Astrocyte (in vitro differentiated cells and primary cell): Measurements from ENCODE around the gene APBB1IP. TPM values are rescaled to one million over a fixed set of nuclear protein-coding genes. Genes with fewer than 3 reads are reported as not detected.

ENCODE experiments used
- DNase-seq: peaks from one replicate; pipeline ENCODE4 v3.0.0-alpha.2; 2010; ENCODE audit warnings: low read depth
- FAIRE-seq: peaks from 2 replicates; lab custom pipeline; 2011; peaks lifted over from hg19 to GRCh38; lab: Jason Lieb, UNC
- H2AFZ ChIP-seq: 2 replicates; pipeline ENCODE4 v1.6.0; 2012; ENCODE audit warnings: low read depth, low read length, inconsistent platforms
- H3K27ac ChIP-seq: 2 replicates; pipeline ENCODE4 v1.5.1; 2011; ENCODE audit warnings: low read depth, low read length, inconsistent platforms
- H3K27me3 ChIP-seq: 2 replicates; pipeline ENCODE4 v1.6.0; 2011; ENCODE audit warnings: low read length, inconsistent platforms; ENCODE audit not compliant: insufficient read depth
- H3K36me3 ChIP-seq: 2 replicates; pipeline ENCODE4 v1.5.1; 2011; ENCODE audit warnings: low read length, inconsistent platforms; ENCODE audit not compliant: insufficient read depth
- H3K4me1 ChIP-seq: 2 replicates; pipeline ENCODE4 v1.5.1; 2011; ENCODE audit warnings: low read length, inconsistent platforms; ENCODE audit not compliant: insufficient read depth
- H3K4me2 ChIP-seq: 2 replicates; pipeline ENCODE4 v1.6.0; 2012; ENCODE audit warnings: low read length, inconsistent platforms
- H3K4me3 ChIP-seq: 2 replicates; pipeline ENCODE4 v1.5.1; 2011; ENCODE audit warnings: low read depth, mild to moderate bottlenecking, low read length, inconsistent platforms; ENCODE audit not compliant: insufficient read depth
- H3K79me2 ChIP-seq: 2 replicates; pipeline ENCODE4 v1.6.0; 2012; ENCODE audit warnings: mild to moderate bottlenecking, low read length, inconsistent platforms; ENCODE audit not compliant: insufficient read depth
- H3K9ac ChIP-seq: 2 replicates; pipeline ENCODE4 v1.6.0; 2012; ENCODE audit warnings: mild to moderate bottlenecking, low read length, inconsistent platforms
- H3K9me3 ChIP-seq: 2 replicates; pipeline ENCODE4 v1.5.1; 2012; ENCODE audit warnings: low read depth, mild to moderate bottlenecking, low read length, inconsistent platforms; ENCODE audit not compliant: insufficient read depth
- H4K20me1 ChIP-seq: 2 replicates; pipeline ENCODE4 v1.6.0; 2012; ENCODE audit warnings: low read length, inconsistent platforms; ENCODE audit not compliant: insufficient read depth
- H3K27ac Mint-ChIP-seq: one replicate; pipeline ENCODE4 v1.8.0; 2021; ENCODE audit warnings: mild to moderate bottlenecking, mixed read lengths; ENCODE audit not compliant: unreplicated experiment
- H3K27me3 Mint-ChIP-seq: one replicate; pipeline ENCODE4 v1.8.0; 2021; ENCODE audit warnings: low read depth, mixed read lengths; ENCODE audit not compliant: unreplicated experiment
- H3K36me3 Mint-ChIP-seq: one replicate; pipeline ENCODE4 v1.8.0; 2021; ENCODE audit warnings: low read depth, mixed read lengths; ENCODE audit not compliant: unreplicated experiment
- H3K4me1 Mint-ChIP-seq: one replicate; pipeline ENCODE4 v1.8.0; 2021; ENCODE audit warnings: low read depth, mixed read lengths; ENCODE audit not compliant: unreplicated experiment
- H3K4me3 Mint-ChIP-seq: one replicate; pipeline ENCODE4 v1.8.0; 2021; ENCODE audit warnings: mild to moderate bottlenecking, moderate library complexity, mixed read lengths; ENCODE audit not compliant: unreplicated experiment
- H3K9me3 Mint-ChIP-seq: one replicate; pipeline ENCODE4 v1.8.0; 2021; ENCODE audit warnings: mild to moderate bottlenecking, mixed read lengths; ENCODE audit not compliant: unreplicated experiment
- EZH2 ChIP-seq: IDR thresholded peaks from 2 replicates; pipeline ENCODE4 v1.6.1; 2012; ENCODE audit warnings: mild to moderate bottlenecking, low read length, inconsistent platforms; ENCODE audit not compliant: insufficient read depth
- total RNA-seq: library from RNA; stranded (reverse); gene quantifications from 2 replicates; pipeline ENCODE4 v1.2.1, GENCODE V29; 2021
- TF ChIP-seq, protein P1 (sequence below): IDR thresholded peaks from 2 replicates; pipeline ENCODE4 v1.5.1; 2011; ENCODE audit warnings: low read depth, mild to moderate bottlenecking, inconsistent platforms, low read length, moderate library complexity; ENCODE audit not compliant: insufficient read depth

APBB1IP gene
- total RNA-seq, 1 donor from 2014 or later = 0.23 TPM

DNA sequence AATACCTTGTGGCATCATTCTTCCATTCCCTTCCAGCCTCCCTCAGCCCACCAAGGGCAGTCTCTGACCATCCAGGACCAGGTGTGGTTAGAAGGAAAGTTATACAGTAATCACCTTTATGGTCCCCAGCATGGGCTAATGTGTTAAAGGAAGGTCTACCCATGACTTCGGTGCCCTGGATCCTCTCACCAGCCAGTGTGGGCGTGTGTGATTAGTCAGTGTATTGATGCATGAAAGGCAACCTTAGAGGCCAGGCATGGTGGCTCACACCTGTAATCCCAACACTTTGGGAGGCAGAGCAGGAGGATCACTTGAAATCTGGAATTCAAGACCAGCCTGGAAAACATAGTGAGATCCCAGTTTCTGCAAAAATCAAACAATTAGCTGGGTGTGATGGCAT lies 88.9 kb downstream of the APBB1IP start:
- Histone ChIP-seq H4K20me1 (no peaks in the 10 kb centered on the region), H3K9me3 (no peaks in the 10 kb centered on the region), H3K79me2 (no peaks in the 10 kb centered on the region), H3K36me3 (no peaks in the 10 kb centered on the region), H3K4me1 (no peaks in the 10 kb centered on the region), H3K4me3 (no peak overlapping the region), H3K27me3 (no peaks in the 10 kb centered on the region), H3K9ac (no peak overlapping the region), H3K4me2 (no peak overlapping the region), H3K27ac (no peak overlapping the region), H2AFZ (no peak overlapping the region)
- Mint-ChIP-seq H3K4me3 (no peak overlapping the region), H3K36me3 (no peaks in the 10 kb centered on the region), H3K27me3 (peaks cover 3% of the 10 kb centered on the region), H3K9me3 (no peaks in the 10 kb centered on the region), H3K4me1 (peaks cover 12% of the 10 kb centered on the region), H3K27ac (no peak overlapping the region)
- FAIRE-seq = no peak
- DNase-seq = no peak
- no peak for TF ChIP-seq EZH2
- TF ChIP-seq, protein P1, sequence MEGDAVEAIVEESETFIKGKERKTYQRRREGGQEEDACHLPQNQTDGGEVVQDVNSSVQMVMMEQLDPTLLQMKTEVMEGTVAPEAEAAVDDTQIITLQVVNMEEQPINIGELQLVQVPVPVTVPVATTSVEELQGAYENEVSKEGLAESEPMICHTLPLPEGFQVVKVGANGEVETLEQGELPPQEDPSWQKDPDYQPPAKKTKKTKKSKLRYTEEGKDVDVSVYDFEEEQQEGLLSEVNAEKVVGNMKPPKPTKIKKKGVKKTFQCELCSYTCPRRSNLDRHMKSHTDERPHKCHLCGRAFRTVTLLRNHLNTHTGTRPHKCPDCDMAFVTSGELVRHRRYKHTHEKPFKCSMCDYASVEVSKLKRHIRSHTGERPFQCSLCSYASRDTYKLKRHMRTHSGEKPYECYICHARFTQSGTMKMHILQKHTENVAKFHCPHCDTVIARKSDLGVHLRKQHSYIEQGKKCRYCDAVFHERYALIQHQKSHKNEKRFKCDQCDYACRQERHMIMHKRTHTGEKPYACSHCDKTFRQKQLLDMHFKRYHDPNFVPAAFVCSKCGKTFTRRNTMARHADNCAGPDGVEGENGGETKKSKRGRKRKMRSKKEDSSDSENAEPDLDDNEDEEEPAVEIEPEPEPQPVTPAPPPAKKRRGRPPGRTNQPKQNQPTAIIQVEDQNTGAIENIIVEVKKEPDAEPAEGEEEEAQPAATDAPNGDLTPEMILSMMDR = no peak

DNA sequence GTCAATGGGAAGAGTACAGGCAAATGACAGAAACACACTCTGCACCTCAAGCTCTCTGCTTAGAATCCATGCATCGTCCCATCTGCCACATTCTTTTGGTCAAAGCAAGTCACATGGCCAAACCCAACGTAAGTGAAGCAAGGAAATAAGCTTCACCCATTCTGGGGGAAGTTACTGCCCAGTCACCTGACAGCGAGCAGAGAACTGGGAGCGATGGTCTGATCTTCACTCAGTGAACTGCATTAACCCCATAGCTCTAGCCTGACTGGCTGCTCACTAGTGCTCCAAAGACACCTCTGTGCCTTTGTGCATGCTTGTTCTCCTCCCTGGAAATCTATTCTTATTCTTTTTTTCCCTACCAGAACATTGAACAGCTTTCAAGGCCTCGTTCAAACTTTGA lies 89.9 kb downstream of the APBB1IP start:
- Histone ChIP-seq H2AFZ (no peak overlapping the region), H3K9me3 (no peaks in the 10 kb centered on the region), H3K27ac (no peak overlapping the region), H3K79me2 (no peaks in the 10 kb centered on the region), H3K36me3 (no peaks in the 10 kb centered on the region), H4K20me1 (no peaks in the 10 kb centered on the region), H3K4me3 (no peak overlapping the region), H3K4me2 (no peak overlapping the region), H3K4me1 (no peaks in the 10 kb centered on the region), H3K27me3 (no peaks in the 10 kb centered on the region), H3K9ac (no peak overlapping the region)
- TF ChIP-seq EZH2 = no peak
- TF ChIP-seq, protein P1 = no peak
- FAIRE-seq (no peak), DNase-seq (no peak)
- Mint-ChIP-seq H3K4me1 (peaks cover 12% of the 10 kb centered on the region), H3K27me3 (peaks cover 3% of the 10 kb centered on the region), H3K4me3 (no peak overlapping the region), H3K27ac (no peak overlapping the region), H3K9me3 (no peaks in the 10 kb centered on the region), H3K36me3 (no peaks in the 10 kb centered on the region)

DNA sequence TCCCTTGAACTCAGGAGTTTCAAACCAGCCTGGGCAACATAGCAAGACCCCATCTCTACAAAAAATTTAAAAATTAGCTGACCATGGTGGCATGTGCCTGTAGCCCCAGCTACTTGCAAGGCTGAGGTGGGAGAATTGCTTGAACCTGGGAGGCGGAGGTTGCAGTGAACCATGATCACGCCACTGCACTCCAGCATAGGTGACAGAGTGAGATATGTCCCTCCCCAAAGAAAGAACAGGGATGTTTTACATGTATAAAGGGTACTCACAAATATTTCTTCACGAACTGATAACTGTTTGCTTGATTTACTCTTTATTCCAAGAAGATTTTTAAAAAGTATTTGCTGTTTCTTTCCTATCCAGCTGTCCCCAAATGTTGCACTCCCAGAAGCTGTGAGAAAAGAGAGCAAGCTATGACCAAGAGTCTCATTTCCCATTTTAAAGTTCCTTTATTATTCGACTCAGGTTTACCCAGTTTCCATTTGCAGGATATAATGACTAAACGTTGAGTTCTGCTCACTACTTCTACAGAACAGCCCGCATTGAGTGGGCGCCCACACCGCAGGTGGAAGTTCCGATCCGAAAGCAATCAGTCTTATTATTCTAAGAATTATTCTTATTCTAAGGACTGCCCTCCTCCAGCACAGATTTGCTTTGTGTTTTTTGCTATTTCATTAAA lies 90.7 kb downstream of the APBB1IP start:
- Mint-ChIP-seq H3K27ac (no peak overlapping the region), H3K9me3 (no peaks in the 10 kb centered on the region), H3K27me3 (peaks cover 3% of the 10 kb centered on the region), H3K36me3 (no peaks in the 10 kb centered on the region), H3K4me3 (no peak overlapping the region), H3K4me1 (peaks cover 12% of the 10 kb centered on the region)
- TF ChIP-seq EZH2 = no peak
- TF ChIP-seq, protein P1 = no peak
- Histone ChIP-seq H3K36me3 (no peaks in the 10 kb centered on the region), H3K79me2 (no peaks in the 10 kb centered on the region), H3K27ac (no peak overlapping the region), H3K27me3 (no peaks in the 10 kb centered on the region), H3K9ac (no peak overlapping the region), H3K4me2 (no peak overlapping the region), H3K9me3 (no peaks in the 10 kb centered on the region), H2AFZ (no peak overlapping the region), H3K4me1 (no peaks in the 10 kb centered on the region), H3K4me3 (no peak overlapping the region), H4K20me1 (no peaks in the 10 kb centered on the region)
- FAIRE-seq (no peak), DNase-seq (no peak)
